CD4-positive, alpha-beta T cell (primary cell): ENCODE results near the gene NNT. TPM values are rescaled to one million over a fixed set of nuclear protein-coding genes. Genes with fewer than 3 reads are reported as not detected.
A peak's percentile ranks its signal among the peaks of the same experiment; 100 is the strongest.
"Not testable (repeated sequence)": the region's sequence is repeated elsewhere in the genome, so short reads cannot be mapped to it uniquely, and the experiment has no call there.

Experiments
- ATAC-seq: fragments of 200-7000 bp; cut with Tn5 transposase; one replicate; pipeline ENCODE4 v1.10.0; 2022; ENCODE audit warnings: mild to moderate bottlenecking; ENCODE audit not compliant: poor library complexity
- CTCF ChIA-PET: fragments of 350-600 bp; sonication (Branson Sonifier 250); formaldehyde crosslinking; loops from one replicate; lab custom pipeline; 2021; ENCODE audit warnings: antibody characterized with exemption, inconsistent platforms; lab: Charles Lee
- POLR2A ChIA-PET: fragments of 350-600 bp; sonication (Branson Sonifier 250); formaldehyde crosslinking; loops from one replicate; lab custom pipeline; 2021; ENCODE audit warnings: antibody characterized with exemption, inconsistent platforms; lab: Charles Lee
- DNase-seq, 14 experiments: peaks; one replicate each; pipeline ENCODE4 v3.0.0-alpha.2; 2013 to 2020; ENCODE audit warnings: mixed read lengths in 2 of 14
- H3K27ac ChIP-seq, 2 donors: one replicate each; pipeline versions ENCODE4 v1.5.1 to v1.7.0; 2013; ENCODE audit warnings: low read length in 2 of 2, low read depth in 1 of 2, mild to moderate bottlenecking in 1 of 2
- H3K27me3 ChIP-seq, 2 experiments: 1 replicate in 1 of 2; 2 replicates in 1 of 2; pipeline versions ENCODE4 v1.6.1 to v1.7.0; 2013; ENCODE audit warnings: low read length in 2 of 2, control low read depth in 1 of 2, mild to moderate bottlenecking in 1 of 2, moderate library complexity in 1 of 2; ENCODE audit not compliant: insufficient read depth in 2 of 2, control insufficient read depth in 1 of 2
- H3K36me3 ChIP-seq: one replicate; pipeline ENCODE4 v1.6.1; 2013; ENCODE audit warnings: low read length, control low read depth; ENCODE audit not compliant: insufficient read depth
- H3K4me1 ChIP-seq: one replicate; pipeline ENCODE4 v1.6.1; 2013; ENCODE audit warnings: low read length, control low read depth; ENCODE audit not compliant: insufficient read depth
- H3K4me3 ChIP-seq: one replicate; pipeline ENCODE4 v1.5.1; 2013; ENCODE audit warnings: mild to moderate bottlenecking, low read length, moderate library complexity
- H3K9me3 ChIP-seq, 2 experiments: 1 replicate in 1 of 2; 2 replicates in 1 of 2; pipeline versions ENCODE4 v1.6.1 to v1.7.0; 2013; ENCODE audit warnings: low read length in 2 of 2, mild to moderate bottlenecking in 2 of 2, control low read depth in 1 of 2, moderate library complexity in 1 of 2; ENCODE audit not compliant: control insufficient read depth in 1 of 2, insufficient read depth in 1 of 2
- H3K27ac Mint-ChIP-seq: one replicate; pipeline ENCODE4 v1.8.0; 2020; ENCODE audit warnings: mixed read lengths
- H3K27me3 Mint-ChIP-seq: one replicate; pipeline ENCODE4 v1.8.0; 2021; ENCODE audit warnings: mixed read lengths
- H3K36me3 Mint-ChIP-seq: one replicate; pipeline ENCODE4 v1.8.0; 2021; ENCODE audit warnings: low read depth, mixed read lengths
- H3K4me1 Mint-ChIP-seq: one replicate; pipeline ENCODE4 v1.8.0; 2021; ENCODE audit warnings: low read depth, mixed read lengths
- H3K4me3 Mint-ChIP-seq: one replicate; pipeline ENCODE4 v1.8.0; 2020; ENCODE audit warnings: mild to moderate bottlenecking, mixed read lengths
- H3K9me3 Mint-ChIP-seq: one replicate; pipeline ENCODE4 v1.8.0; 2020; ENCODE audit warnings: mixed read lengths
- CTCF ChIP-seq: fragments of 200-600 bp; IDR thresholded peaks from one replicate; pipeline ENCODE4 v1.8.0; 2022; ENCODE audit warnings: antibody characterized with exemption, mild to moderate bottlenecking
- intact Hi-C, 2 experiments: fragments of 100-400 bp; cut with DNase I in 1 of 2; cut with micrococcal nuclease in 1 of 2; formaldehyde crosslinking; loops; one replicate each; pipeline versions ENCODE4 v1.15.1 to v1.9.0; 2023 to 2025; cut with DNase I, micrococcal nuclease
- total RNA-seq, 174 experiments: library from RNA in 2 of 174; stranded (reverse) in 2 of 174; gene quantifications; one replicate each; pipeline ENCODE4 v1.2.3 and lab custom pipeline; 2021 to 2026

The NNT gene
- total RNA-seq, 2 experiments from 2014 or later, result 22.3 to 23.5 TPM

- CTCF ChIA-PET, result no interaction called here
- no peak overlapping the region for H3K27ac ChIP-seq
These were observed 10.6 kb upstream of the NNT start for GRCh38 chr5:43592363-43592762.

GRCh38 chr5:43598927-43599326 is 4.1 kb upstream of the NNT start:
- H3K27me3 ChIP-seq, H3K36me3 ChIP-seq, H3K27ac ChIP-seq, CTCF ChIA-PET, H3K9me3 ChIP-seq, H3K27me3 Mint-ChIP-seq, H3K9me3 Mint-ChIP-seq, DNase-seq, intact Hi-C loops, ATAC-seq, H3K4me3 Mint-ChIP-seq, H3K4me3 ChIP-seq, H3K27ac Mint-ChIP-seq: not testable (repeated sequence)
- POLR2A ChIA-PET, result interaction anchor here (0.6 to 1.1 kb wide), 2 partner anchors 115 to 178 kb away, joined by 3 read pairs; no protein-coding TSS in a partner anchor
- Mint-ChIP-seq H3K4me1 (peaks cover 32% of the 10 kb centered on the region), H3K36me3 (peaks cover 14% of the 10 kb centered on the region)
- peaks cover 19% of the 10 kb centered on the region for H3K4me1 ChIP-seq

More at GRCh38 chr5:43592363-43592762, 10.6 kb upstream of the NNT start:
- no peak overlapping the region for H3K4me3 Mint-ChIP-seq
- no peaks in the 10 kb centered on the region for H3K4me1 Mint-ChIP-seq
- Histone ChIP-seq H3K36me3 (no peaks in the 10 kb centered on the region), H3K4me1 (no peaks in the 10 kb centered on the region), H3K9me3 (no peaks in the 10 kb centered on the region), H3K4me3 (no peak overlapping the region), H3K27me3 (no peaks in the 10 kb centered on the region)
- no peak for TF ChIP-seq CTCF
- POLR2A ChIA-PET, result no interaction called here
- intact Hi-C loops, result no loop called here
- H3K27me3 Mint-ChIP-seq, result no peaks in the 10 kb centered on the region
- peaks cover 4% of the 10 kb centered on the region for H3K36me3 Mint-ChIP-seq
- H3K9me3 Mint-ChIP-seq, result no peaks in the 10 kb centered on the region
- ATAC-seq (no peak), DNase-seq (no peak)
- H3K27ac Mint-ChIP-seq, result no peak overlapping the region

GRCh38 chr5:43601454-43602260 is 1.3 kb upstream of the NNT start:
- H3K4me3 ChIP-seq, result peak overlapping the region; percentile 98
- Mint-ChIP-seq H3K27ac (peak overlapping the region; percentile 87), H3K27me3 (no peaks in the 10 kb centered on the region), H3K4me3 (peak overlapping the region; percentile 93), H3K9me3 (no peaks in the 10 kb centered on the region), H3K36me3 (peaks cover 28% of the 10 kb centered on the region), H3K4me1 (peaks cover 51% of the 10 kb centered on the region)
- H3K27me3 ChIP-seq, result no peaks in the 10 kb centered on the region
- ChIA-PET CTCF (interaction anchor here (2.5 kb wide), 1 partner anchor 117 kb away, joined by 11 read pairs; the partner anchor contains the start of gene TMEM267), POLR2A (interaction anchor here (1.1 to 3.6 kb wide), 10 partner anchors 44 to 650 kb away, joined by 3 to 101 read pairs (median 13); partner anchors contain the start of genes HMGCS1, TMEM267 and ZNF131)
- H3K36me3 ChIP-seq, result peaks cover 6% of the 10 kb centered on the region
- no peaks in the 10 kb centered on the region for H3K9me3 ChIP-seq
- ATAC-seq (no peak), DNase-seq (peak in 3 of 14 experiments; percentile 19 to 29 (median 20))
- peaks cover 31% of the 10 kb centered on the region for H3K4me1 ChIP-seq
- H3K27ac ChIP-seq, result peak overlapping the region in 1 of 2 donors; percentile 43
- intact Hi-C loops, result loop anchor here (2.0 to 10.0 kb wide), 4 partner anchors 45 to 481 kb away; partner anchors contain the start of genes C5orf34 (in 1 of the 2), PAIP1 (in 1 of the 2), TMEM267 (in 1 of the 2) and ZNF131 (in 1 of the 2)
- no peak for TF ChIP-seq CTCF
